GM21737 (cell line): Measurements from ENCODE around the gene KCNQ1.

Experiments used
- ATAC-seq: cut with Tn5 transposase; IDR thresholded peaks from one replicate; pipeline ENCODE4 v1.9.1; 2021; ENCODE audit warnings: mild to moderate bottlenecking, moderate library complexity; ENCODE audit not compliant: unreplicated experiment

Gene KCNQ1

DNA sequence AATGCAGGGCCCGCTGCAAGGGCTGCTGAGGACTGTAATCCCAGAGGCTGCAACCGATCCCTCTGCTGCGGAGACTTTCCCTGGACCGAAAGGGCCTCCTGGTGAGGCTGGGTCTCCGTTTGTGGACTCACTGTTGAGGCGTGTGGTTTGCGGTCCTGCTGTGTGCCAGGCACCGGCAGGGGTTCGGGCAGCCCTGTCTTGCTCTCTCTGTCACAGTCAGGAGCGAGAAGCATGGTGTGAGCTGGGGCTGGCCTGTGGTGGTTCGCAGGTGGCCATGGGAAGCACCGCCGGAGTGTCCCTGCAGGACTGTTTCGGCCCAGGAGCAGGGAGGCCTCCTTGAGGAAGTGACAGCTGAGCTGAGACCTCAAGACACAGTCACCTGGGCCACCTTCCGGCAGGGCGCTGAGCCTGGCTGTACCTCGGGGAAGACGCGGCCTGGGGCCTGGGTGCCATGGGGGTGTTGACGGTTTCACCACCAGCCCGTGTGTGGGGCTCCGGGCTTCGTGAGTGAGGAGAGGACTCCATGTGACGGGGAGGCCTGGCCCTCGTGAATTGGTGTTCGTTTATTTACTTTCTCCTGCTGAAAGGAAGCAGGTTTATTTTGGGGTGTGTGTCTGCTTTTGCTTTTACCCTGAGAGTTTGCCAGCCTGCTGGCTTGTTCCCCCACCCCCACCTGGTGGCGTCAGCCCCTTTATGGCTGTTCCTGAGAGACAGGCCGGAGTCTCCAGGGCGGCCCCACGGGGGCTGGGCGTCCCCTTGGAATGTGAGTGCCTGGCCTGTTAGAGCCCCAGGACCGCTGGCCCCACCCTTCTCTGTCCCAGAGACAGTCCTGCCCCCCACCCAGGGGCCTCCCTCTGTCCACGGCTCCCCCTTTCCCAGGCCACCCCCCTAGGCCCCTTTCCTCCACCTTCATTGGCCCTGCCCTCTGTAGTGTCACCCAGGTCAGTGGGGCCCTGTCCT lies 132.5 kb downstream of the KCNQ1 start:
- no peak for ATAC-seq

DNA sequence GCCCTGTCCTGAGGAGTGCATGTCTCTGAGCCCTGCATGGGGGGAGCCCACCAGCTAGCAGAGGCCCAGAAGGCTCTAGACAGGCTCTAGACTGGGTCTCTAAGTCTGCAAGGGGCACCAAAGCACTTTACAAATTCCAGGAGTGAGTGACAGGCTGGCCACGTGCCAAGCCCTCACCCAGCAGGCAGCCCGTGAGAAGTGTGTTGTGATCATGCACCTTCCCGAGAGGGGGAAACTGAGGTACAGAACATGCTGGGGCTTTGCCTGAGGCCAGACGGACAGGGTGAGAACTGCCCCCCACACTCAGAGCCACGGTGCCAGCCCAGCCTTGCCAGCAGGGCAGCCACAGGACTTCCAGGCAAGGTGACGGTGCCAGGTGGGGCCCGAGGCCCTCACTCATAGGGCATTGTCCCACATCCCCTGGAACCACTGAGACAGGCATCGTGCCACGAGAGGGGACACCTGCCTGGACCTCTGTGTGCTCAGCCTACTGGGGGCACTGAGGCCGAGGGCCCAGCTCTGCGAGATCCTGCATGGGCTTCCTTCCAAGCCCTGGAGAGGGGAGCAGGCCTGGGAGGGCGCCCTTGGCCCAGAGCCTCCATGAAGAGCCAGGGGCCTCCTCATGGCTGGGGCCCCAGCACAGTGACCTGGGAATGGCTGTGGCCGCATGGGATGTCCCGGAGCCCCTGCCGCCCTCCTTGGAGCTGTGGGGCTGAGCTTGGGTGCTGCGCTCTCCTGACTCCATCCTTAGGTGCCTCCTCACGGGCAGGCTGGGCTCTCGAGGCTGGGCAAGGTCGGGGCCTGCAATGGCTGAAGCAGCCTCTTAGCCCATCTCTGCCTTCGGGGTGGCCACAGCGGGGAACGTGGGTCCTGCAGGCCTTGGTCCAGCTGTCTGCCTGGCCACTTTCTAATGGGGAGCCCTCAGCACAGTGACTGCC lies 133.5 kb downstream of the KCNQ1 start:
- ATAC-seq = no peak

DNA sequence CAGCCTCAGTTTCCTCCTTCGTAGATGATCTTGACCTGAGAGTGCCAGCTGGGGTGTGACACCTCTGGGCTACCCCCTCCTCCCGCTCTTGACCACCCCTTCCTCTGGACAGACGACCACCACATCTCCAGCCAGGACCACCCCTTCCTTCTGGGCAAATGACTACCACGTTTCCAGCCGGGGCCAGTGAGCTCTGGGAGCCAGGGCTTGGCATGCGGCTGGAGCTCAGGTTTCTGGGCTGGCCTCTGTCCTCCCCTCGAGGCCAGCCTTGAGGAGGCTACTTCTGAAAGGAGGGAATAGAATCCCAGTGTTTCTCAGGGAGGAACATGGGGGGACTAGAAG lies 134.1 kb downstream of the KCNQ1 start:
- no peak for ATAC-seq

DNA sequence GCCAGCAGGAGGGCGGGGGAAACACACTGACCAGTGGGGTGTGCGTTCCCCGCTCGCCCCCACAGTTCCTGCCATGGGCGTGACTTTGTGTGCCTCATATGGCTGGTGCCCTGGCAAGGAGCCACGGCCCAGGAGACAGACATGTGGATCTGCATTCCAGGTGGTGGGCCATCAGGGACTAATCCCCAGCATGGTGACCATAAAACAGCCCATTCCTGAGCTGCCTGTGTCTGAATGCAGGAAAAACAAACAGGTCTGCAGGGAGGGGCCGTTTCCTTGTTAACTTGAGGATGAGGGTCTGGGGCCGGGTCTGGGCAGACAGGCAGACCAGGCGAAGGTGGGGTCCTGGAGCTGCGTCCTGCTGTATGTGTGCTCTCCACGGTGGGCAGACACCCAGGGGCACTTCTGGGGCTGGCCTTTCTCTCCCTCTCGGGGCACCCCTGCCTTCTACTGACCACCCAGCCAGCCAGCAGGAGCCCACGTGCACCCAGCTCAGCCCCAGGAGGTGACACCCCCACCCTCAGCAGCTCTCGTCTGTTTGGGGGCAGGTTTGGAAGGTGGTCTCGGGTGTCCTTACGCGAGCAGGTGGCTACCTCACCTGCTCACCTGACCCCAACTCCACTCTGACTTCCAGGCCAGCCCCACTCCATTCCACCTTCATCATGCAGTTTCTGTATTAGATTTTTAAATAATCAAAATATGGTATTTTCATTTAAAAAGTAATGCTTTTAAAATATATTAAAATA lies 134.7 kb downstream of the KCNQ1 start:
- ATAC-seq = no peak

DNA sequence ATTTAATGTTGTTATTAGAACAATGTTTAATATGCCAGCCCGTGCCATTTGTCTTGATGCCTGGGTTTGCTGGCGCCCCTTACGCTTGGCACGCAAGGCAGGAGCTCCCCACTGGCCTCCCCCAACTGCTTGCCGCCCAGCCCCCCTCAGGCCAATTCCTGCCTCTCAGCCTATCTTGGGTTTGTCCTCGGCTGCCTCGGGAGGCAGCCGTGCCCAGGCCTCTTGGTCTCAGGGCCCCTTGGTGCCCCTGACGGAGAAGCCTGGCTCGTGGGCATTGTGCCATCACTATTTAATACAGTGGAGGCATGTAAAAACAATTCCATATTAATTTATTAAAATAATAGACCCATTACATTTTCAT lies 135.2 kb downstream of the KCNQ1 start:
- ATAC-seq = no peak

DNA sequence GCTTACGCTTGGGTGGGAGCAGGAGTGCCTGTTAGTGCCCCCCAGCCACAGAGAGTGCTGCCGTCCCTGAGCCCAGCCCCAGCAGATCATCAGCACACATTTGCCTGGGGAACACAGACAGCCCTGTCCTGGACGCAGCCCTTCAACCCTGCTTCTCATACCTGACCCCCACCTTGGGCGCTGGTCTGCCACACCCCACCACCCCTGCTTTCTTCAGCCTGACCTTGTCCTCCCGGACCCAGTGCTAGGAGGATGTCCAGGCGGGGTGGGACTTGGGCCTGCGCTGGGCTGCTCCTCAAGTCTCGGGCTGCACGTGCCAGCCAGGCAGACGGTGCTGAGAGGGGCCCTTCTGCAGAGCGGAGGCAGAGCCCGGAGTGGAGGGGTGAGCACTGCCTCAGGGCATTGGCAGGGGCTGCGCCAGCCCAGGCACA lies 135.8 kb downstream of the KCNQ1 start:
- no peak for ATAC-seq

DNA sequence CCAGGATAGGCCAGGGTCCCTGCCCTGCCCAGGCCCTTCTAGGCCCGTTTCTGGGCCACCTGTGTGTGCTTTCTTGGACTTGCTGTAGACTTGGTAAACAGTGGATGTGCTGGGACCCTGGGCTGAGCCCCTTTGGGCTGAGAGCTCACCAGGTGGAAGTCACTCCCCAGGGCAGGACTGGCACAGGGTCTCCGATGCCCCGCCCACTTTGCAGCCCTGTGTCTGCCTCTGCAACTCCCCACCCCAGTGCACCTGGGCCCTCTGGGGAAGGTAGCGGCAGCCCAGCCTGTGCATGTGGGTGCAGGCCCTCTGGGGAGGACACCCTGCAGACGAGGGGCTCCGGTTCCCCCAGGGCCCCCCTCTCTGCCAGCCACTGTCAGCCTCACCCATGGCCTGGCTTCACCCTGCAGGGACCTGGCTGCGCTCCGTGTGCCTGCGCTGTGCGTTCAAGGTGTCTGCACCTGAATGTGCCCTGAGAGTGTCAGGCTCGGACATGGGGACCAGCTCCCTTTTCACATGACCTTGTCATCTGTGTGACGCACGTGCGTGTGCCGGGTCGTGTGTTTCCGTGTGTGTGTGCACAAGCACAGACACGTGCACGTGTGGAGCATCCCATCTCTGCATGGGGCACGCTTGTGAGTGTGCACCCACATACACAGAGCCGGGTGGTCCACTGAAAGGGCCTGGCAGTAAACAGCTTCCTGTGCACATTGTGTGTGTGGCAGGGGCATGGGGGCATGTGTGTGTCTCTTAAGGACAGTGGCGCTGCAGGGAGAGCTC lies 136.5 kb downstream of the KCNQ1 start:
- no peak for ATAC-seq

DNA sequence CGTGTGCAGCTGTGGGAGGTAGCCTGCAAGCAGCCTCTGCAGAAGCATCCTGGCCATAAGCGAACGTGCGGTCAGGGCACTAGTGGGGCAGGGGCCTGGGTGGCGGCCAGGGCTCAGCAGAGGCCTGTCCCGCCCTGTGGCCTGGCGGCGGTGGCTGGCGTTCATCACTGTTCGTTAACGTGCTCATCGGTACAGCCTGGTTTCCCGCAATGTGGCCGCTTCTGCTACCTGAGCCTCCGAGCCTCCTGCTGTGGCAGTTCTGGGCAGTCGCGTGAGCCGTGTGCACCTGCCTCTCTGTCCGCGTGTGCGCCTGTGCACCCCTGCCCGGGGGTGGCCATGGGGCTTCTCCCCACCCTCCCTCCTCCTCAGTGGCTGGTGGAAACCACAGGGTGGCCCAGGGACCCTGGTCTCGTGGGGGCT lies 137.1 kb downstream of the KCNQ1 start:
- no peak for ATAC-seq

DNA sequence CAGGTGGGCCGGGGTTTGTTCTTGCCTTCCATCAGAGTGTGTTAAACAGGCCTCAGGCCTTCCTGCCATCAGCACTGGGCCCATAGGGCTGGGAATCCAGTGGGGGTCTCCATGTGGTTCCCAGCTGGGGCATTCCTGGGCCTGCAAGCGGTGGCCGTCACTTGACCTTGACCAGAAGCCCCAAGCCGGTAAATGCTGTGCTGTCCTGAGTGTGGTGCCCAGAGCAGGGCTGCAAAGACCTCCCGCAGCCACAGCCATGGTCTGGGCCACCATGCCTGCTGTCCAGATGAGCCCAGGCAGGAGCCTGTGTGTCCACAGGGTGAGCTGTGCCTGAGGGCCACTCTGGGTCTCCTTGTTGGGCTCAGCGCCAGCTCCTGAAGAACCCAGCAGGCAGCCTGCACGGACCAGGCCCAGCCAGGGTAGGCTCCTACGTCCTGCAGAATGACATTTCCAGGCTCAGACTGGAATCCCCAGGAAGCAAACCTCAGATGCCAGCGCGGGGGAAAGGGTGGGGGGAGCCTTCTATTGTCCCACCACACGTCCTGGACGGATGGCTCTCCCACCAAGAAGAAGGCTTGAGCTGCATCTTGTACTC lies 137.6 kb downstream of the KCNQ1 start:
- ATAC-seq = no peak

DNA sequence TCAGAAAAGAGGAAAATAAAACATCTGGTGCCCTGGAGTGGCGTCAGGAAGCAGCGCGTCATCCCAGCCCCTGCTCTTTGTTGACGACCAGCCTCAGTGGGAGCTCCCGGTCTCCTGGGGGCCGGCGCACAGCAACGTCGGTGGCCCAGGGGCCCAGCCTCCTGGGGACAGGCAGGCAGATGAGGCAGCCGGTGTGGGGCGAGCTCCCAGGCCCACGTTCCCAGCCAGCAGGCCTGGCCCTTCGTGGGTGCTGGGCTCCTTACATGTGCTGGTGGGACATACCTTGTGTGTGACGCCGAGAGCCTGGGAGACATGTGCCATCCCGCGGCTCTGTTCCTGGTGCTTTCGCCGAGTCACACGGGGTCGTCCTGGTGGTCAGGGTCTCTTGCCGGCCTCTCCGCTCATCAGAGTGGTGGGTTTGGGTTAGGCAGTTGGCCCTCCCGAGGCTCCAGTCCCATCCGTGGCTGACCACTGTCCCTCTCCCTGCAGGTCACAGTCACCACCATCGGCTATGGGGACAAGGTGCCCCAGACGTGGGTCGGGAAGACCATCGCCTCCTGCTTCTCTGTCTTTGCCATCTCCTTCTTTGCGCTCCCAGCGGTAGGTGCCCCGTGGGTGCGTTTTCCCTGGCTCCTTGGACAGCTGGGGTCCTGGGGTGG lies 138.3 kb downstream of the KCNQ1 start:
- ATAC-seq = no peak

DNA sequence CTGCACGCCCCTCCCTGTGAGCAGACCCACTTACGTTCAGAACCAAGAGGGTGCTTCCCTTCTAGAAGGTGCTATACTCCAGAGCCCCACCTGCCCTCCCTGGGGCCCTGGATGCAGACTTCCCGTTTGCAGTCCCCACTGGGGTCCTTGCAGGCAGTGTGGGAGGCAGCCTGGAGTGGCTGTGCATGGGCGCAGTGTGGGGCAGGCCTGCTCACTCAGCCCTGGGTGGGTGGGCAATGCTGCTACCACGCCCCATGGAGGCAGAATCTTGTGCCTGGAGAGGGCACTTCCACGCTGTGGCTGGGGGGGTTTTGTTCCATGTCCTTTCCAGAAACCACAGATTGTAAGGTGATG lies 138.8 kb downstream of the KCNQ1 start:
- no peak for ATAC-seq

DNA sequence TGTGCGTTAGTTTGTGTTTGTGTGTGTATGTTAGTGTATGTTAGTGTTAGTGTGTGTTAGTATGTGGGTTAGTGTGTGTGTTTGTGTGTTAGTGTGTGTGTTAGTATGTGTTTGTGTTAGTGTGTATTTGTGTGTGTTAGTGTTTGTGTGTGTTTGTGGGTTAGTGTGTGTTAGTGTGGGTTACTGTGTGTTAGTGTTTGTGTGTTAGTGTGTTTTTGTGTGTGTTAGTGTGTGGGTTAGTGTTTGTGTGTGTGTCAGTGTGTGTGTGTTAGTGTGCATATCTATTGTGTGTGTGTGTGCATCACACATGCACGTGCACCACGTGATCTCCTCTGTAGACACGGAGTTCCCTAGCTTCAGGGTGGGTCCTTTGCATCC lies 139.6 kb downstream of the KCNQ1 start:
- ATAC-seq = no peak

DNA sequence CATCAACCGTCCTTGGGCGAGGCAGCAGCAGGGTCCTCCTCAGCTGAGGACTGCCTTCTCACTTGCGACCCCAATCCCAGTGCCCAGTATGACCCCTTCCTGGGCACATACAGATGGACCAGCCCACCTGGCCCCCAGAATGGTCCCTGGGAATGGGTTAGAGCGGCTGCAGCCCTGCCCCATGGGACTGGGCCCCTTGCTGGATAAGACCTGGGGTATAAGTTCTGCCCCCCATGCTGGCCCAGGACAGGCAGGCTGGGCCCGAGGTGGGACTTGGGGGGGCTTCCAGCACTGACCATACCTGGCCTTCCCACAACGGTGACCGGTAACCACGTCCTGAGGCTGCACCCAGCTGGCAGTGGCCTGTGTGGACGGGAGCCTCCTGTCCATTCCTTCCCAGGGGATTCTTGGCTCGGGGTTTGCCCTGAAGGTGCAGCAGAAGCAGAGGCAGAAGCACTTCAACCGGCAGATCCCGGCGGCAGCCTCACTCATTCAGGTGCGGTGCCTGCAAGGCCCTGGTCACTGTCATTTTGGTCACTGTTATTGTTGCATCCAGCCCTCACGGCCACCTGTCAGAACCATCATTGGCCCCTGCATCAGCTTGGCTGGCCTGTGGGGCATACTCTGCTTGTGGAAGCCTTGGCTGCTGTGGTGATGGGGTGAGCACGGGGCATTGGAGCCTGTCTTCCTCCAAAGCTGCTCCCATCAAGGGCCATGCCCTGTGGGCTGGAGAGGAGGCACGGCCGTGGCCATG lies 140.2 kb downstream of the KCNQ1 start:
- no peak for ATAC-seq

DNA sequence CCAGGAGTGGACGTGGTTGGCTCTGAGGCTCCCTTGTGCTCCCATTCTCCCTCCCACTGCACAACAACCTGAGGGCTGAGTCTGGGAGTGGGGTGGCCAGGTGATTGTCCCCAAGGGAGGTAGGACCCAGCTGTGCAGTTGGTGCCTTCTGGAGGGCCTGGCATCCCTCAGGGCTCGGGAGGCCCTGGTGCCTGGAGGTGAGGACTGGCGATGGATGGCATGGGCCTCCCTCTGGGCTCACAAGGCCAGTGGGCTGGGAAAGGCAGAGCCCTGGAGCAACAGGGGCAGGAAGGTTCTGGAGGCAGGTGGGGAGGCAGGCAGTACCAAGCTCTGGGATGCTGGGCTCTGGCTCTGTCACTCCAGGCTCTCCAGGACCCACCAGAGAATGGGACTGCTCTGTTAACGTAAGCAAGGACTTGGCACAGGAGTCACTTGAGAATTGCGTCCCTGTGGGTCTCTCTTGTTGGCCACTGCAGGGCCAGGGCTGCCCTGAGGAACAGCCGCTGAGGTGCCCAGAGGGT lies 140.8 kb downstream of the KCNQ1 start:
- no peak for ATAC-seq

DNA sequence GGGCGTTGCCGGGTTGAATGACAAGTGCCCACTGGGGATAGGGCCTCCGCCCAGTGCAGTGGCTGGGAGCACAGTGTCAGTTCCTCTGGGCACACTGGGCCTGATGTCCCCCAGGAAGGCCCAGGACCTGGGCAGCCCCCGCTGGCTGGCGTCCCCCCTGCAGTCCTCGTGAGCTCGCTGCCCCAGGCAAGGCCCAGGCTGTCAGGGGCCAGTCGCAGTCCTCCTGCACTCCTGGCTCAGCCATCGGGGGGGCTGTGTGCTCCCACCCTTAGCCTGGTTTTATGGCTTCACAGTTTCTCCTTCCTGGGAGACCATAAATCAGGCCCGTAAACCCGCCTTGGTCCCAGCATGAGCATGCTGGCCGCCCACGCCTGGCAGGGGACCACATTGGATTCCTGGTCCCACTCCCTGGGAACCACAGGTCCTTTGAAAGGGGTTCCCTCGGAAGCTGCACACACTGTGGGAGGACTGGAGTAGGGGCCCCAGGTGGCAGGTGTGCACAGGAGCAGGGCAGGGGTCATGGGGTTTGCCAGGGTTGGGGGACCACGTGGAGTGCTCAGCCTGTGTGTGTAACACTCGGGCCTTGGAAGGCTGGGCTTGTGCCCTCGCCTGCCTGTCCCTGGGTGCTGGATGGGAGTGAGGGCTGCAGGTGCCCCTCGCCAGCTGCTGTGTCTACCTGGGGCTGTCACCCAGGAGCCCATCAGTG lies 141.4 kb downstream of the KCNQ1 start:
- no peak for ATAC-seq

DNA sequence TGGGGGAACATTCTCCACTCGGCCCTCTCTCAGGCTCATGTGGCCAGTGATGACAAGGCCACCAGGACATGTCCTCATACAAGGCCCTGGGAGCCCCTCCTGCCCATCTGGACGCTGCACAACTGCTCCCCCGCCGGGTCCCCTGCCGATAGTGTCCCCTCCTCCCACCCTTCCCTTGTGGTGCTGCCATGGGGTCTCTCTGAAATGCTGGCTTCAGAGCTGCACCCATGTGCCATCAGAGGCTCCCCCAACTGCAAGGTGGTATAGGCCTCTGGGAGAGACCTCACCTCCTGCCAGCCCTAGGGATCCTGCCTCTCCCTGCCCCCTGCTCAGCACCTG lies 142.0 kb downstream of the KCNQ1 start:
- ATAC-seq = no peak

DNA sequence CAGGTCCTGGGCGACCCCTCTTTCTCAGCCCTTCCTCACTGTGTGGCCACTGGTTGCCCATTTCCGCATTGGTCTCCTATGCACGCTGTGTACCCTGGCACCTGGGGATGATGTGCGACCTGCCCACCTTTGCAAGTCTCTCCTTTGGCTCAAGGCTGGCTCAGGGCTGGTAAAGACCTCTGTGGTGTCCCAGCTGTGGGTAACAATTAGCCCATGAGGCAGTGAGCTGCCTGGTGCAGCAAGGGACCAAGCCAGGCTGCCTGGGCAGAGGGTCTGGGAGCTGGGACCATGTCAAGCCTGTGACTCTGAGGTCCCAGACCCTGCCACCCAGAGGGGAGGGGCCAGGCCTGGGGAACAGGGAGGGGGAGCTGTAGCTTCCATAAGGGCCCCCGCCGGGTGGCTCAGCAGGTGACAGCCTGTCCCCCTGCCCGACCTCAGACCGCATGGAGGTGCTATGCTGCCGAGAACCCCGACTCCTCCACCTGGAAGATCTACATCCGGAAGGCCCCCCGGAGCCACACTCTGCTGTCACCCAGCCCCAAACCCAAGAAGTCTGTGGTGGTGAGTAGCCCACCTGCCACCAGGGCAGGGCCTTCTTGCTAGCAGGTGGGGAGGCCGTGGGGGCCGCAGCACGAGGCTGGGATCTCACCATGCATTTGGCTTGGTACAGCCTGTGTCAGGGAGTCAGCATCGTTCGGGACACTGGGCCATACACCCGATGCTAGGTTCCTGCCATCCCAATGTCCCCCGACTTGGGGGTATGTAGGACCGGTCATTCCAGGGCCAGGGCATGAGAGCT lies 142.5 kb downstream of the KCNQ1 start:
- no peak for ATAC-seq
